OCI-LY1 (cell line): ENCODE measurements around the gene ZNF282.

ENCODE experiments used
- H2AFZ ChIP-seq: fragments of 200-600 bp; sonication (generic), shearing (Covaris generic); 2 replicates; pipeline ENCODE4 v1.6.0; 2014; ENCODE audit warnings: antibody characterized with exemption, mild to moderate bottlenecking, low read length
- H3F3A ChIP-seq: fragments of 200-600 bp; sonication (generic), shearing (Covaris generic); 2 replicates; pipeline ENCODE4 v1.6.0; 2014; ENCODE audit warnings: mild to moderate bottlenecking, antibody characterized with exemption, low read length, moderate library complexity; ENCODE audit not compliant: insufficient read depth
- H3K27ac ChIP-seq: fragments of 200-600 bp; sonication (generic); 2 replicates; pipeline ENCODE4 v1.5.1; 2014; ENCODE audit warnings: low read length, mixed run types, mild to moderate bottlenecking, low read depth; ENCODE audit not compliant: poor library complexity, severe bottlenecking
- H3K27me3 ChIP-seq: fragments of 200-600 bp; sonication (generic); 2 replicates; pipeline ENCODE4 v1.6.0; 2014; ENCODE audit warnings: antibody characterized with exemption, mild to moderate bottlenecking, low read length, moderate library complexity; ENCODE audit not compliant: insufficient read depth
- H3K36me3 ChIP-seq: fragments of 200-600 bp; sonication (generic); 2 replicates; pipeline ENCODE4 v1.6.1; 2014; ENCODE audit warnings: mild to moderate bottlenecking, antibody characterized with exemption, low read length, moderate library complexity, mixed read lengths; ENCODE audit not compliant: insufficient read depth
- H3K4me1 ChIP-seq: fragments of 200-600 bp; sonication (generic); 2 replicates; pipeline ENCODE4 v1.5.1; 2014; ENCODE audit warnings: mild to moderate bottlenecking, low read length, moderate library complexity; ENCODE audit not compliant: insufficient read depth, severe bottlenecking
- H3K4me2 ChIP-seq: fragments of 200-600 bp; sonication (generic), shearing (Covaris generic); 2 replicates; pipeline ENCODE4 v1.6.1; 2014; ENCODE audit warnings: low read length
- H3K4me3 ChIP-seq: fragments of 200-600 bp; sonication (generic); 2 replicates; pipeline ENCODE4 v1.5.1; 2014; ENCODE audit warnings: low read length, low read depth, mild to moderate bottlenecking, mixed read lengths; ENCODE audit not compliant: poor library complexity, severe bottlenecking
- H3K79me2 ChIP-seq: fragments of 200-600 bp; shearing (Covaris generic); 2 replicates; pipeline ENCODE4 v1.6.1; 2016; ENCODE audit warnings: mixed run types, low read length, mixed read lengths; ENCODE audit not compliant: insufficient read depth
- H3K9ac ChIP-seq: fragments of 200-600 bp; sonication (generic), shearing (Covaris generic); 2 replicates; pipeline ENCODE4 v1.6.1; 2014; ENCODE audit warnings: mild to moderate bottlenecking, low read length, mixed read lengths
- H3K9me2 ChIP-seq: fragments of 200-600 bp; sonication (generic), shearing (Covaris generic); 2 replicates; pipeline ENCODE4 v1.6.1; 2014; ENCODE audit warnings: low read depth, mild to moderate bottlenecking, low read length, mixed read lengths
- H3K9me3 ChIP-seq: fragments of 200-600 bp; shearing (Covaris generic); 2 replicates; pipeline ENCODE4 v1.6.1; 2014; ENCODE audit warnings: low read length, mixed read lengths
- H4K20me1 ChIP-seq: fragments of 200-600 bp; sonication (generic), shearing (Covaris generic); 2 replicates; pipeline ENCODE4 v1.6.0; 2016; ENCODE audit warnings: mild to moderate bottlenecking, low read length; ENCODE audit not compliant: insufficient read depth
- EZH2 ChIP-seq: fragments of 200-600 bp; sonication (generic), shearing (Covaris generic); IDR thresholded peaks from 2 replicates; pipeline ENCODE4 v1.8.0; 2017; ENCODE audit warnings: borderline replicate concordance, mixed run types, mild to moderate bottlenecking, antibody characterized with exemption, low read length, moderate library complexity, mixed read lengths
- TF ChIP-seq, protein P1 (sequence below): fragments of 200-600 bp; sonication (generic), shearing (Covaris generic); IDR thresholded peaks from 2 replicates; pipeline ENCODE4 v1.5.1; 2017; ENCODE audit warnings: mild to moderate bottlenecking, antibody characterized with exemption, low read length, moderate library complexity, mixed read lengths

The ZNF282 gene

GRCh38 chr7:149188637-149189259 is 6.6 kb upstream of the ZNF282 start:
- H3K27ac ChIP-seq: no peak overlapping the region
- TF ChIP-seq, protein P1, sequence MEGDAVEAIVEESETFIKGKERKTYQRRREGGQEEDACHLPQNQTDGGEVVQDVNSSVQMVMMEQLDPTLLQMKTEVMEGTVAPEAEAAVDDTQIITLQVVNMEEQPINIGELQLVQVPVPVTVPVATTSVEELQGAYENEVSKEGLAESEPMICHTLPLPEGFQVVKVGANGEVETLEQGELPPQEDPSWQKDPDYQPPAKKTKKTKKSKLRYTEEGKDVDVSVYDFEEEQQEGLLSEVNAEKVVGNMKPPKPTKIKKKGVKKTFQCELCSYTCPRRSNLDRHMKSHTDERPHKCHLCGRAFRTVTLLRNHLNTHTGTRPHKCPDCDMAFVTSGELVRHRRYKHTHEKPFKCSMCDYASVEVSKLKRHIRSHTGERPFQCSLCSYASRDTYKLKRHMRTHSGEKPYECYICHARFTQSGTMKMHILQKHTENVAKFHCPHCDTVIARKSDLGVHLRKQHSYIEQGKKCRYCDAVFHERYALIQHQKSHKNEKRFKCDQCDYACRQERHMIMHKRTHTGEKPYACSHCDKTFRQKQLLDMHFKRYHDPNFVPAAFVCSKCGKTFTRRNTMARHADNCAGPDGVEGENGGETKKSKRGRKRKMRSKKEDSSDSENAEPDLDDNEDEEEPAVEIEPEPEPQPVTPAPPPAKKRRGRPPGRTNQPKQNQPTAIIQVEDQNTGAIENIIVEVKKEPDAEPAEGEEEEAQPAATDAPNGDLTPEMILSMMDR: no peak
- no peak for TF ChIP-seq EZH2
- no peak overlapping the region for H3K4me2 ChIP-seq
- peaks cover 4% of the 10 kb centered on the region; the same call in 1 of the 2 replicates for H3K27me3 ChIP-seq
- no peaks in the 10 kb centered on the region for H3K4me1 ChIP-seq
- H3F3A ChIP-seq: no peaks in the 10 kb centered on the region
- H3K4me3 ChIP-seq: no peak overlapping the region
- H4K20me1 ChIP-seq: no peaks in the 10 kb centered on the region
- H3K9ac ChIP-seq: no peak overlapping the region
- H3K9me3 ChIP-seq: no peaks in the 10 kb centered on the region
- H3K36me3 ChIP-seq: no peaks in the 10 kb centered on the region
- H3K79me2 ChIP-seq: no peaks in the 10 kb centered on the region
- no peaks in the 10 kb centered on the region for H3K9me2 ChIP-seq
- H2AFZ ChIP-seq: no peak overlapping the region

DNA sequence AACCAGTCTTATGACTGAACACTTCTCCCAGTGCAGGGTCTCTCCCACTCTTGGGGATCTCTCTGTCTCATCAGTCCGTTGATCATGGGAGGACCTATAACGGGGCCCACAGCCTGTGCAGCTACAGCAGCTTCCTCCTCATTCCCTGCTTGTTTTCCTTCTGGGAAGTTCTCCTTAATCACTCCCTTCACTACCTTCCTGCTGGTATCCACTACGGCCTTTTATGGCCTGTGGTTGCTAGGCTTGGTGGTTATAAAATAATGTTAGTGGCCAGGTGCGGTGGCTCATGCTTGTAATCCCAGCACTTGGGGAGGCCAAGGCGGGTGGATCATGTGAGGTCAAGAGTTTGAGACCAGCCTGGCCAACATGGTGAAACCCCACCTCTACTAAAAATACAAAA is 3.5 kb upstream of the ZNF282 start:
- Histone ChIP-seq H3K9ac (no peak overlapping the region), H3K4me2 (no peak overlapping the region), H3K9me2 (no peaks in the 10 kb centered on the region), H2AFZ (no peak overlapping the region), H4K20me1 (no peaks in the 10 kb centered on the region), H3F3A (no peaks in the 10 kb centered on the region), H3K36me3 (no peaks in the 10 kb centered on the region), H3K4me1 (peaks cover 11% of the 10 kb centered on the region), H3K9me3 (no peaks in the 10 kb centered on the region), H3K27ac (no peak overlapping the region), H3K4me3 (no peak overlapping the region), H3K79me2 (no peaks in the 10 kb centered on the region), H3K27me3 (peaks cover 4% of the 10 kb centered on the region; the same call in 1 of the 2 replicates)
- TF ChIP-seq EZH2: no peak
- TF ChIP-seq, protein P1: no peak

GRCh38 chr7:149194799-149195179 is 557 bp upstream of the ZNF282 start:
- Histone ChIP-seq H3K4me2 (peak overlapping the region; percentile 77), H2AFZ (peak overlapping the region; percentile 8; the same call in 1 of the 2 replicates), H3K9me3 (no peaks in the 10 kb centered on the region), H3K9ac (peak overlapping the region; percentile 84; the same call in 1 of the 2 replicates), H3K4me3 (peak overlapping the region; percentile 73), H4K20me1 (no peaks in the 10 kb centered on the region), H3K79me2 (no peaks in the 10 kb centered on the region), H3K4me1 (peaks cover 16% of the 10 kb centered on the region), H3K9me2 (no peaks in the 10 kb centered on the region), H3K27ac (no peak overlapping the region), H3F3A (no peaks in the 10 kb centered on the region), H3K36me3 (peaks cover 17% of the 10 kb centered on the region), H3K27me3 (peaks cover 4% of the 10 kb centered on the region; the same call in 1 of the 2 replicates)
- TF ChIP-seq, protein P1: no peak
- TF ChIP-seq EZH2: no peak
